HG03103 (cell line): ENCODE measurements around the gene ODAD3.
"Not testable (repeated sequence)": the region's sequence is repeated elsewhere in the genome, so short reads cannot be mapped to it uniquely, and the experiment has no call there.

Source experiments
- ATAC-seq: cut with Tn5 transposase; IDR thresholded peaks from one replicate; pipeline ENCODE4 v1.9.1; 2021; ENCODE audit warnings: low read depth; ENCODE audit not compliant: unreplicated experiment

ODAD3 gene

DNA sequence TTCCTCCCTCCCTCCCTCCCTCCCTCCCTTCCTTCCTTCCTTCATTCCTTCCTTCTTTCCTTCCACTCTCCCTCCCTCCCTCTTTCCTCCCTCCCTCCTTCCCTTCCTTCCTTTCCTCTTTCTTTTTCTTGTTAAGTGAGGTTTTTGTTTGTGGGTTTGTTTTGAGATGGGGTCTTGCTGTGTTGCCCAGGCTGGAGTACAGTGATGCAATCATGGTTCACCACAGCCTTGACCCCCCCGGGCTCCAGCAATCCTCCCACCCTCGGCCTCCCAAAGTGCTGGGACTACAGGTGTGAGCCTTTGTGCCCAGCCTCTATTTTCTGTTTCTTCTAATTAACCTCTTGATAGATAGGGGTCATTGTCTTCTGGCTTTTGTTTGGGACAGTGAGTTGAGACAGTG, 26.5 kb upstream of the ODAD3 start:
- no peak for ATAC-seq

DNA sequence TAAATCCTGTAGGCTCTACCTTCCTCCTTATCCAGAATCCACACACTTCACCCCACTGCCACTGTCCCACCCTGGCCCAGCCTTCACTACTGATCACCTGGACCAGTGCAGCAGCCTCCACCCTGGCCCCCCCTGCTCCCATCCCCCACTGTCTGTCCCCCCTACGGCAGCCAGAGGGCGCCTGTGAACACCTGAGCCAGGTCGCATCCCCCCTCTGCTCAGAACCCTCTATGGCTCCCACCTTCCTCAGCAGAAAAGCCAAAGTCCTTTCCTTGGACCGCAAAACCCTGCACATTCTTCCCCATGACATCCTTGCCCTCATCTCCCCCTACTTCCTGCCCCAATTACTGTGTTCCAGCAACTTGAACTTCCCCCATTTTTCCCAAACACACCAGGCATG, 25.3 kb upstream of the ODAD3 start:
- ATAC-seq = no peak

- not testable (repeated sequence) for ATAC-seq
Observed at GRCh38 chr19:11458912-11459311, 24.0 kb upstream of the ODAD3 start.

- no peak for ATAC-seq
Observed at GRCh38 chr19:11458236-11458900, 23.4 kb upstream of the ODAD3 start.

GRCh38 chr19:11457831-11458230, 22.9 kb upstream of the ODAD3 start:
- ATAC-seq = no peak

- no peak for ATAC-seq
Observed at GRCh38 chr19:11457115-11457514, 22.2 kb upstream of the ODAD3 start.

GRCh38 chr19:11456659-11457058, 21.7 kb upstream of the ODAD3 start:
- no peak for ATAC-seq

DNA sequence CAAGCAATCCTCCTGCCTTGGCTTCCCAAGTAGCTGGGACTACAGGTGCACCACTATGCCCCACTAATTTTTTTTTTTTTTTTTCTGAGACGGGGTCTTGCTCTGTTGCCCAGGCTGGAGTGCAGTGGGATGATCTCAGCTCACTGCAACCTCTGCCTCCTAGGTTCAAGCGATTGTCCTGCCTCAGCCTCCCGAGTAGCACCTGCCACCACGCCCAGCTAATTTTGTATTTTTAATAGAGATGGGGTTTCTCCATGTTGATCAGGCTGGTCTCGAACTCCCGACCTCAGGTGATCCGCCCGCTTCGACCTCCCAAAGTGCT, 20.3 kb upstream of the ODAD3 start:
- not testable (repeated sequence) for ATAC-seq

DNA sequence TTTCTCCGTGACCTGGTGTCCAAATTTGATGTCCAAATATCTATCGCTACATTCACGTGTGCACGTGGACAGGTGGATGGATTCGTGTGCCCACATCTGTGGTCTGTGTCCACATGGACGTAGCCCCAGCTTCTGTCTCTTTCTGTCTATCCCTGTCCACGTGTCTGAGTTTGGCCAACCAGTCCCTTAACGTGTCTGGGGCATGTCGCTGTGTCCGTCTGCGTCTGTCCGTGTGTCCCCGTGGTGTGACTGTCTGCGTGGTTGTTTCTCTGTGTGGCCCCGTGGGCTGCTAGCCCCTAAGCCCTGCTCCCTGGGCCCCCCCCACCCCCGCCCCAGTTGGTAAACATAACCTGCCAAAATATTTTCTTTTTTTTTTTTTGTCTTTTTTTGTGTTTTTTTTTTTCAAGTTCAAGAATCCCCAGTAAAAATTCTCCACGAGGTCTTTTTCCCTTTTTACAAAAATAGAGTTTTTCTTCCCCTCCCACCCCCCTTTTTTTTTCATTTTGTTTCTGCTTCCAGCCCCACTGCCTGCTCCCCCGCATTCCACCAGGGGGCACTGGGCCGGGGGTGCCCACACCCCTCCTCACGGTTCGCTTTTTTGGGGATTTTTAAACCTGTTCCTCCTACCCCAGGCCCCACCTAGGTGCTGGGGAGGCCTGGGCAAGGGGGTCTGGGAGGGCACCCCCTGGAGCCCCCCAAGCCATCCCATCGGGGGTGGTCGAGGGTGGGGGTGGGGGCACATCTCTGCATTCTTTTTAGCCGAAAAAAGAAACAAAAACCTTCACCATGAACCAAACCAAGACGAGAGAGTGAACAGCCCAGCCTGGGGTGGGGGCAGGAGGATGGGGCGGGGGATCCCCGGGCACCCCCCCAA, 18.8 kb upstream of the ODAD3 start:
- no peak for ATAC-seq

DNA sequence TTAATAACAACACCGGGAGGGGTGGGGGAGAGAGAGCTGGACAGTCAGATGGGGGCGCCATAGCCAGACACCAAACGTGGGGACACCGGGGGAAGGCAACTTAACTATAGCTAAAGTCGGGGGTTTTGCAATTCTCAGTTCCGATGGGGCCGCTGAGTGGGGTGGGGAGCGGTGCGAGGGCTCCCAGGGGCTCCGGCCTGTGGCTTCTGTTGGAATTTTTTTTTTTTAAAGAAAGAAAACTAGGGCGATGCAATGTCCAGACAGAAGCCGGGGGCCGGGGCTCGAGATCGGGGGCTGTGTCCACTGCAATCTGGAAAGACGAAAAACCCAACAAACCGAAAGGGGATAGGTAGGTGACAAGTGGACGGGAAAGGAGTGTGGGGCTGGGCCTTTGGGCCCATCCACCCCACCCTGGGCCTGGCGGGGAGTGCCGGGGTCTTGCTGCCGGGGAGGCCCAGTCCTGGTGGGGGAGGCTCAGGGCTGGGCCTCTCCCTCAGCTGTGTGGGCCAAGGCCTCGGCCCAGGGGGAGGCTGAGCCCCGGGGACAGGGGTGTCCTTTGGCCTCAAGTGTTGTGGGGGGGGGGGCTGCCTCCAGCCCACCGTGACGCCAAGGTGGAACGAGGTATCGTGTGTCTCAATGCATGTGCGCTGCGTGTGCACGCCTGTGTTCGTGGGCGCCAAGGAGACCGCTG, 17.8 kb upstream of the ODAD3 start:
- no peak for ATAC-seq

GRCh38 chr19:11451871-11452619, 17.1 kb upstream of the ODAD3 start:
- no peak for ATAC-seq

- ATAC-seq = no peak
Observed at GRCh38 chr19:11451327-11451870, 16.5 kb upstream of the ODAD3 start.

DNA sequence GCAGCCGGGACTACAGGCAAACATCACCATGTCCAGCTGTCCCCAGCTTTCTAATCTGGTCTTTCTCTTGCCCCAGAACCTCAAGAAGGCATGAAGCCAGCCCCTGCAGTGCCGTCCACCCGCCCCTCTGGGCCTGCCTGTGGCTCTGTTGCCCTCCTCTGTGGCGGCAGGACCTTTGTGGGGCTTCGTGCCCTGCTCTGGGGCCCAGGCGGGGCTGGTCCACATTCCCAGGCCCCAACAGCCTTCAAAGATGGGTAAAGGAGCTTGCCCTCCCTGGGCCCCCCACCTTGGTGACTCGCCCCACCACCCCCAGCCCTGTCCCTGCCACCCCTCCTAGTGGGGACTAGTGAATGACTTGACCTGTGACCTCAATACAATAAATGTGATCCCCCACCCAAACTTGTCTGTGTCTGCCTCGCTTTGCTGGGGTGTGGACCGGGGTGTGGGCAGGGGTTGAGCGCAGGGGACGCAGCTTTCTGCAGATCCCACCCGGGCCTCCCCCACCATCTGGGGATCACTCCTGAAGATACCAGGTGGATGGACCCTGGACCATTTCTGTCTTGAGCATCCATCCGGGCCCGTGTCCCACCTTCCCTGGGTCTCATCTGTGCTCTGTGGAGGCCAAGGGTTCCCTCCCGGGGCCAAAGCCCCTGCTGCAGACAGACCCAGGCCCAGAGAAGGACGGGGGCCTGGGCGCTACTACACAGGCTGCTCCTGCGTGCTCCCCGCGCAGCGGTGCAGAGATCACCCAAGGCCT, 15.8 kb upstream of the ODAD3 start:
- ATAC-seq = no peak

GRCh38 chr19:11448923-11449554, 14.1 kb upstream of the ODAD3 start:
- no peak for ATAC-seq

DNA sequence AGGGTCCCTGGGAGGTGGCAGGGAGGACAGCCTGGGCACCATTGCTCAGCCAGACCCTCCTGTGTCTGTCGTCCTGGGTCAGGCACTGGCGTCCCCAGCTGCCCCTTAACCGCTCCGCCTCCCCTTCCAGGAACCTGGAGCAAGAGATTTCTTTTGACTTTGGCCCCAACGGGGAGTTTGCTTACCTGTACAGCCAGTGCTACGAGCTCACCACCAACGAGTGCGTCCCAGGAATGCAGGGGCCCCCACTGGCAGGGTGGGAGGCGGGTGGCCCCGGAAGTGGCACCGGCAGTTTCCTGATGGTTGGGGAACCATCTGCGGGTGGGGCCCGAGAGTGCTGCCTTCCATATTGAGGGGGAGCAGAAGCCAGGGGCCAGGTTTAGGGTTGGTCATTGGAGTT, 13.5 kb upstream of the ODAD3 start:
- ATAC-seq = no peak

GRCh38 chr19:11447347-11448262, 12.7 kb upstream of the ODAD3 start:
- no peak for ATAC-seq

GRCh38 chr19:11446652-11447301, 11.9 kb upstream of the ODAD3 start:
- no peak for ATAC-seq

DNA sequence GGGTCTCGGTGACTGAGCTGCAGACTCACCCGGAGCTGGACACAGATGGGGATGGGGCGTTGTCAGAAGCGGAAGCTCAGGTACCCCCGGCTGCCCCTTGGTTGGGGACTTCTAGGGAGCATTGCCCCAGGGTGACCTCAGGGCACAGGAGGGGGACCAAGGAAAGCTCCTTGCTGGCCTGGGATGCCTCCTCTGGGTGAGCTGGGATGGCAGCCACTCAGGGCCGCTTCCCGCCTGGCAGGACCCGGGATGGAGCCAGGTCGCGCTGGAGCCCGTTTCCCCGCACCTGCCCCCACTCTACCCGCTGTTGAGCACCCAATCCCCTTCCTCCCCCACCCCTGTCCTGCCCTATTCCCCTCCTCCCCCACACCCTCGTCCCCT, 11.3 kb upstream of the ODAD3 start:
- ATAC-seq = no peak
